Measurements from ENCODE around the gene PLEKHG4. TPM values are rescaled to one million over a fixed set of nuclear protein-coding genes. Genes with fewer than 3 reads are reported as not detected.

PLEKHG4 gene
- total RNA-seq, 4 donors from 2014 or later, result 3.0 to 14.4 (median 6.1) TPM

DNA sequence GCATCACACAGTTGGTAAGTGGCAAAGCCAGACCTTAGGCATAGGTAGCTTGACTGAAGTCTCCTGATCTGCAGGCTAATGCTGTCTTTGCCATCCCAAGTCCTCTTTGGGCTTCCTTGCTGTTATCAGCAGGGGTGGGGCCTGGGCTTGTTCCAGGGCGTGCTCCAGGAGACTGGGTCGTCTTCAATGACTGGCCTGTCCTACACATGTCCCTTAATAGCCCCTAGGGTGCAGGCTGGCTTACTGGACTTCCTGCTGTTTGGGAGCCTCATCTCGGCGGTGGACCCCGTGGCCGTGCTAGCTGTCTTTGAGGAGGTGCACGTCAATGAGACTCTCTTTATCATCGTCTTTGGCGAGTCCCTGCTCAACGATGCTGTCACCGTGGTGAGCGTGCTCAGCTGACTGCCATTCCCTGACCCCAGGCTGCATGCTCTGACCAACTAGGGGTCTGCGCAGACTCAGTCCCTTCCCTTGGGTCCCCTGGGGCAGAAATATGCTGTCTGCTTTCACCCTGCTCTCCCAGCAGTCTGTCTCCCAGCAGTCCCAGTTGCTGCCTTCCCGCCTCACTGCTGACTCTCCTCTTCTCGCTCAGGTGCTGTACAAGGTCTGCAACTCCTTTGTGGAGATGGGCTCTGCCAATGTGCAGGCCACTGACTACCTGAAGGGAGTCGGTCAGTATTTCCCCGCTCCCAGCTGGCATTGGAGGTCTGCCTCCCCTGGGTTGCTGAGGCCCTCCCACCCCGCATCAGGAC is 24.4 kb upstream of the PLEKHG4 start:
- no peak overlapping the region for H3K4me3 ChIP-seq
- H3K27me3 ChIP-seq, result peaks cover 49% of the 10 kb centered on the region
- no peak for ATAC-seq
- no peaks in the 10 kb centered on the region for H3K36me3 ChIP-seq
- H3K9me3 ChIP-seq, result no peaks in the 10 kb centered on the region
- H3K27ac ChIP-seq, result no peak overlapping the region
- TF ChIP-seq POLR2A (IDR thresholded peaks at IDR 0.05), result no peak
- TF ChIP-seq POLR2AphosphoS5 (IDR thresholded peaks at IDR 0.05), result no peak
- TF ChIP-seq EP300 (IDR thresholded peaks at IDR 0.05), result no peak
- TF ChIP-seq, protein P1, sequence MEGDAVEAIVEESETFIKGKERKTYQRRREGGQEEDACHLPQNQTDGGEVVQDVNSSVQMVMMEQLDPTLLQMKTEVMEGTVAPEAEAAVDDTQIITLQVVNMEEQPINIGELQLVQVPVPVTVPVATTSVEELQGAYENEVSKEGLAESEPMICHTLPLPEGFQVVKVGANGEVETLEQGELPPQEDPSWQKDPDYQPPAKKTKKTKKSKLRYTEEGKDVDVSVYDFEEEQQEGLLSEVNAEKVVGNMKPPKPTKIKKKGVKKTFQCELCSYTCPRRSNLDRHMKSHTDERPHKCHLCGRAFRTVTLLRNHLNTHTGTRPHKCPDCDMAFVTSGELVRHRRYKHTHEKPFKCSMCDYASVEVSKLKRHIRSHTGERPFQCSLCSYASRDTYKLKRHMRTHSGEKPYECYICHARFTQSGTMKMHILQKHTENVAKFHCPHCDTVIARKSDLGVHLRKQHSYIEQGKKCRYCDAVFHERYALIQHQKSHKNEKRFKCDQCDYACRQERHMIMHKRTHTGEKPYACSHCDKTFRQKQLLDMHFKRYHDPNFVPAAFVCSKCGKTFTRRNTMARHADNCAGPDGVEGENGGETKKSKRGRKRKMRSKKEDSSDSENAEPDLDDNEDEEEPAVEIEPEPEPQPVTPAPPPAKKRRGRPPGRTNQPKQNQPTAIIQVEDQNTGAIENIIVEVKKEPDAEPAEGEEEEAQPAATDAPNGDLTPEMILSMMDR (IDR thresholded peaks at IDR 0.05), result no peak
- WGBS, 2 donors (ENCODE audit: low coverage in 1 of 2), result 60% methylated on average over 1 of the region's 18 CpGs; no CpG with 5 or more reads in 1 of the 2 donors
- no peaks in the 10 kb centered on the region for H3K4me1 ChIP-seq

DNA sequence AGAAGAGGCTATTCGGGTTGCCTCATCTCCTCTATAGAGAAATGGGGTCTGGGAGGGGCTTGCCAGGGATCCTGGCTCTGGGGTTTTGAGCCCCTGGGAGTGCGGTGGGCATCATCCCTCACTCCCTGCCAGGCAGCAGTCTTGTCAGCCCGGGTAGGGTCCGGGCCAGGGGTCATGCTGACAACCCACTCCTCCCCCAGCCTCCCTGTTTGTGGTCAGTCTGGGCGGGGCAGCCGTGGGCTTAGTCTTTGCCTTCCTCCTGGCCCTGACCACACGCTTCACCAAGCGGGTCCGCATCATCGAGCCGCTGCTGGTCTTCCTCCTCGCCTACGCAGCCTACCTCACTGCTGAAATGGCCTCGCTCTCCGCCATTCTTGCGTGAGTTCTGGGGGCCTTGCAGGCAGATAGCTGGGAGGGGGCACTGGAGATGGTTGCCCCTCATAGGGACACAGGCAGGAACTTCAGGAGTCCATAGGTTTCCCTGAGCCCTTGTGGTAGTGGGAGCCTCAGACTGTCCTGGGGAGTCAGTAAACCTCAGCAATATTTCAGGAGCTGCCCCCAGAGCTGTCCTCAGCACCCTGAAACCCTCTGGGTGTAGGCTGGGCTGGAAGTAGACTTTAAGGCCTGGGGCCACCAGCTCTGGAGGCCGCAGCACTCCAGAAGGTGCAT is 23.6 kb upstream of the PLEKHG4 start:
- TF ChIP-seq, protein P1 (IDR thresholded peaks at IDR 0.05), result no peak
- TF ChIP-seq POLR2A (IDR thresholded peaks at IDR 0.05) (no peak), EP300 (IDR thresholded peaks at IDR 0.05) (no peak), POLR2AphosphoS5 (IDR thresholded peaks at IDR 0.05) (no peak)
- Histone ChIP-seq H3K27ac (no peak overlapping the region), H3K27me3 (peaks cover 42% of the 10 kb centered on the region), H3K4me1 (no peaks in the 10 kb centered on the region), H3K36me3 (no peaks in the 10 kb centered on the region), H3K9me3 (no peaks in the 10 kb centered on the region), H3K4me3 (no peak overlapping the region)
- no peak for ATAC-seq
- 85 to 100% methylated on average over 1 to 6 of the region's 17 CpGs for WGBS, 2 donors (ENCODE audit: low coverage in 1 of 2)

DNA sequence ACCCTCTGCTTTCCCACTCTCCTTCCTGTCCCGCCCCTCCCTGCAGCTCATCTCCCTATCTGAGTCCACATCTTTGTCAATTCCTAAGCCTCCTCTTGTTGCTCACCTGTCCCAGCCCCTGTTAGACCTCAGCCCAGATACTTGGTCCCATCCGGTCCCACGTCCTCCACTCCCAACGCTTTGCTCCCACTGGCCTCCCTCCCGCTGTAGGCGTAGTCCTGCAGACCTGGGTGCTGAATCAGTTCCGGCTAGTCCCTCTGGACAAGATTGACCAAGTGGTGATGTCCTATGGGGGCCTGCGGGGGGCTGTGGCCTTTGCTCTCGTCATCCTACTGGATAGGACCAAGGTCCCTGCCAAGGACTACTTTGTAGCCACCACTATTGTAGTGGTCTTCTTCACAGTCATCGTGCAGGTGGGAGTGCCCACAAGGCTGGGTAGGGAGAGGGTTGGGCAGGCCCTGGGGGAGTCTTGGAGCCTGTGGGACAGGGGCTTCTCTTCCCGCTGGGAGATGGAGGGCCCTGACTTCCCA is 22.6 kb upstream of the PLEKHG4 start:
- ATAC-seq, result no peak
- H3K27ac ChIP-seq, result no peak overlapping the region
- 80 to 90% methylated on average over 2 to 5 of the region's 11 CpGs for WGBS, 2 donors (ENCODE audit: low coverage in 1 of 2)
- TF ChIP-seq POLR2A (IDR thresholded peaks at IDR 0.05) (no peak), EP300 (IDR thresholded peaks at IDR 0.05) (no peak), POLR2AphosphoS5 (IDR thresholded peaks at IDR 0.05) (no peak)
- TF ChIP-seq, protein P1 (IDR thresholded peaks at IDR 0.05), result no peak
- H3K27me3 ChIP-seq, result peaks cover 37% of the 10 kb centered on the region
- no peaks in the 10 kb centered on the region for H3K36me3 ChIP-seq
- no peaks in the 10 kb centered on the region for H3K4me1 ChIP-seq
- no peaks in the 10 kb centered on the region for H3K9me3 ChIP-seq
- no peak overlapping the region for H3K4me3 ChIP-seq

DNA sequence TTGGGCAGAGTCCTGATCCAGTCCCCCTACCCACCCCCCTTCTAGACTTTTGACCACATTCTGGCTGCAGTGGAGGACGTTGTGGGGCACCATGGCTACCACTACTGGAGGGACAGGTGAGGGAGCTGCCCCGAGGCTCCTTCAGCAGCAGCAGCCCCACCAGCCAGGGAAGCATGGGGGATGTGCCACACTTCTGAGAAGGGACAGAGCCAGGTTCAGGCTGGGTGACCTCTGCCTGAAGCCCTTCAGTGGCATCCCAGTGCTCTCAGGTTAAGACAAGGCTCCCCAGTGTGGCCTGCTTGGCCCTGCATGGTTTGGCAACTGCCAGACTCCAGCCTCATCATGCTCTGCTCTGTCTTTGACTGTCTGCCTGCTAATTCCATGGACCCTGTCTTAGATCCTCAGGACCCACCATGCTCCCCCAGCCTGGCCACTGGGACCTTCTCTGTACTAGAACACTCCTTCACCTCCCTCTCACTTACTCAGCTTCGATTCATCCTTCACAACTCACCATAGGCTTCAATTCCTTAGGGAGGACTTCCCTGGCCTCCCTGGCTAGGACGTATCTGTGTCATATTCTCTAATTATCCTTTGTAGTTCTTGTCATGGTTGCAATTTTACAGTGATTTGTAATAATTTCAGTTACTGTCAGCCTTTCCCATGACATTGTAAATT is 21.7 kb upstream of the PLEKHG4 start:
- no peak overlapping the region for H3K4me3 ChIP-seq
- H3K4me1 ChIP-seq, result no peaks in the 10 kb centered on the region
- no peak for ATAC-seq
- H3K9me3 ChIP-seq, result no peaks in the 10 kb centered on the region
- H3K27me3 ChIP-seq, result peaks cover 32% of the 10 kb centered on the region
- 74 to 78% methylated on average over 2 of the region's 4 CpGs for WGBS, 2 donors (ENCODE audit: low coverage in 1 of 2)
- no peak overlapping the region for H3K27ac ChIP-seq
- H3K36me3 ChIP-seq, result no peaks in the 10 kb centered on the region
- TF ChIP-seq POLR2AphosphoS5 (IDR thresholded peaks at IDR 0.05) (no peak), POLR2A (IDR thresholded peaks at IDR 0.05) (no peak), EP300 (IDR thresholded peaks at IDR 0.05) (no peak)
- TF ChIP-seq, protein P1 (IDR thresholded peaks at IDR 0.05), result no peak

Data from gastroesophageal sphincter (tissue), 4 donors.